HL-60 (cell line): ENCODE results near the gene HEY2.
A peak's percentile ranks its signal among the peaks of the same experiment; 100 is the strongest.

Experiments
- DNase-seq, 2 experiments: peaks; one replicate each; pipeline ENCODE4 v3.0.0-alpha.2; 2010 to 2020; ENCODE audit warnings: low read depth in 1 of 2, low spot score in 1 of 2
- H3K27ac ChIP-seq: fragments of 250-450 bp; sonication (Bioruptor Pico); replicated peaks from 2 replicates; pipeline ENCODE4 v1.5.1; 2020; ENCODE audit warnings: mild to moderate bottlenecking, moderate library complexity
- H3K27me3 ChIP-seq: fragments of 250-450 bp; sonication (Bioruptor Pico); 2 replicates; pipeline ENCODE4 v1.5.1; 2021; ENCODE audit warnings: mild to moderate bottlenecking, moderate library complexity; ENCODE audit not compliant: insufficient read depth, poor library complexity, severe bottlenecking
- H3K4me3 ChIP-seq: replicated peaks from 2 replicates; pipeline ENCODE4 v1.5.1; 2011; ENCODE audit warnings: mild to moderate bottlenecking, control low read depth, low read length; ENCODE audit not compliant: insufficient read depth
- GABPA ChIP-seq: IDR thresholded peaks from 2 replicates; pipeline ENCODE4 v1.6.1; 2012; ENCODE audit warnings: low read depth
- POLR2AphosphoS5 ChIP-seq: IDR thresholded peaks from 2 replicates; pipeline ENCODE4 v1.6.1; 2012; ENCODE audit warnings: low read depth
- REST ChIP-seq: IDR thresholded peaks from 2 replicates; pipeline ENCODE4 v1.6.1; 2012; ENCODE audit warnings: low read depth; ENCODE audit not compliant: insufficient replicate concordance
- SPI1 ChIP-seq: IDR thresholded peaks from 2 replicates; pipeline ENCODE4 v1.6.1; 2012; ENCODE audit warnings: low read depth, mild to moderate bottlenecking, borderline replicate concordance
- TF ChIP-seq, protein P1 (sequence below): IDR thresholded peaks from one replicate; pipeline ENCODE4 v1.5.1; 2011; ENCODE audit warnings: low read length, control low read depth, inconsistent platforms; ENCODE audit not compliant: insufficient read depth

Gene HEY2

GRCh38 chr6:125717120-125717731 is 32.2 kb upstream of the HEY2 start:
- no peak for TF ChIP-seq GABPA
- TF ChIP-seq, protein P1, sequence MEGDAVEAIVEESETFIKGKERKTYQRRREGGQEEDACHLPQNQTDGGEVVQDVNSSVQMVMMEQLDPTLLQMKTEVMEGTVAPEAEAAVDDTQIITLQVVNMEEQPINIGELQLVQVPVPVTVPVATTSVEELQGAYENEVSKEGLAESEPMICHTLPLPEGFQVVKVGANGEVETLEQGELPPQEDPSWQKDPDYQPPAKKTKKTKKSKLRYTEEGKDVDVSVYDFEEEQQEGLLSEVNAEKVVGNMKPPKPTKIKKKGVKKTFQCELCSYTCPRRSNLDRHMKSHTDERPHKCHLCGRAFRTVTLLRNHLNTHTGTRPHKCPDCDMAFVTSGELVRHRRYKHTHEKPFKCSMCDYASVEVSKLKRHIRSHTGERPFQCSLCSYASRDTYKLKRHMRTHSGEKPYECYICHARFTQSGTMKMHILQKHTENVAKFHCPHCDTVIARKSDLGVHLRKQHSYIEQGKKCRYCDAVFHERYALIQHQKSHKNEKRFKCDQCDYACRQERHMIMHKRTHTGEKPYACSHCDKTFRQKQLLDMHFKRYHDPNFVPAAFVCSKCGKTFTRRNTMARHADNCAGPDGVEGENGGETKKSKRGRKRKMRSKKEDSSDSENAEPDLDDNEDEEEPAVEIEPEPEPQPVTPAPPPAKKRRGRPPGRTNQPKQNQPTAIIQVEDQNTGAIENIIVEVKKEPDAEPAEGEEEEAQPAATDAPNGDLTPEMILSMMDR: no peak
- no peak for TF ChIP-seq POLR2AphosphoS5
- TF ChIP-seq SPI1: no peak
- TF ChIP-seq REST: no peak
- no peak overlapping the region for H3K27ac ChIP-seq
- no peaks in the 10 kb centered on the region for H3K27me3 ChIP-seq
- no peak overlapping the region for H3K4me3 ChIP-seq
- DNase-seq: no peak

DNA sequence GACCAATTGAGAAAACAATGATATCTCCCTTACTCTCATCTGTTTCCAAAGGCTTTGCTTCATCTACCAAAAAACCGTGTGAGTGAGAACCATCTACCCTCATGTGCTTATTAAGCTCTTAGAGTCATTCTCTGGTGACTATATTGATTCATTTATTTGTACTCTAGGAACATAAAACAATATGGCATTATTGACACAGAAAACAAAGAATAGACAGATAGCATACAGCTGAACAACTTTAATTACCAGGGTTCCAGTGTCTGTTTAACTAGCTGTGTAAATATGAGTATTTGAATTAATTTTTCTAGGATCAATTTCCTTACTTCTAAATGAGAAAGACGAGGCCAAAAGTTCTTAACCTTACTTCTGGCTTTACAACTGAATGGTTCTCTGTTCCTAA is 31.3 kb upstream of the HEY2 start:
- no peak overlapping the region for H3K4me3 ChIP-seq
- no peak for DNase-seq
- H3K27me3 ChIP-seq: no peaks in the 10 kb centered on the region
- no peak for TF ChIP-seq POLR2AphosphoS5
- TF ChIP-seq SPI1: peak; percentile 14; the same call in 1 of the 2 replicates
- no peak overlapping the region for H3K27ac ChIP-seq

GRCh38 chr6:125722886-125723285 is 26.5 kb upstream of the HEY2 start:
- H3K27ac ChIP-seq: no peak overlapping the region
- H3K4me3 ChIP-seq: no peak overlapping the region
- DNase-seq: no peak
- TF ChIP-seq GABPA (no peak), REST (no peak)
- H3K27me3 ChIP-seq: peaks cover 7% of the 10 kb centered on the region

DNA sequence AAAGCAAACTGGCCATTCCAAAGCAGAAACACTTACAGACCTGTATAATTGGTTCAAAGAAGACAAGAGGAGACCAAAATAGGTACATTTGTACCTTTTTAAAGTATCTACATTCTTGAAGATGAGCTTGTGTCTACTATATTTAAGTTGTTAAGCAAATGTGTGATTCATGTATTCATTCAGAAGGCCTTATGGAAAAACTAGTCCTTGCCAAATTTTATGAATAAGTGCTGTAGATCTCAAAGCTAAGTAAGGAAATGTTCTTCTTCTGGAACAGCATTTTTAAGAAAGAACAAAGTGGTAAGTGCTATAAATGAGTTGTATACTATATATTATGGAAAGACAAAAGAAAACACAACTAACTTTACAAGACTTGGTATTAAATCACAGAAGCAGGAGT is 22.2 kb upstream of the HEY2 start:
- Histone ChIP-seq H3K27me3 (peaks cover 9% of the 10 kb centered on the region), H3K27ac (no peak overlapping the region), H3K4me3 (no peak overlapping the region)
- no peak for DNase-seq
- TF ChIP-seq REST (no peak), GABPA (no peak), POLR2AphosphoS5 (no peak), SPI1 (no peak)
- TF ChIP-seq, protein P1: no peak
